Tibial nerve (tissue), 4 donors: Measurements from ENCODE around the gene ACOXL. TPM values are rescaled to one million over a fixed set of nuclear protein-coding genes. Genes with fewer than 3 reads are reported as not detected.
A peak's percentile ranks its signal among the peaks of the same experiment; 100 is the strongest.

ENCODE experiments used
- DNase-seq, 2 donors: peaks; one replicate each; pipeline ENCODE4 v3.0.0-alpha.2; 2019; ENCODE audit warnings: low spot score in 2 of 2
- H3K27ac ChIP-seq, 4 donors: fragments of 200-600 bp; sonication (generic) in 3 of 4; one replicate each; pipeline ENCODE4 v1.5.1; 2017 to 2019; ENCODE audit warnings: mild to moderate bottlenecking in 1 of 4
- H3K27me3 ChIP-seq, 2 donors: fragments of 200-600 bp; sonication (generic) in 1 of 2; one replicate each; pipeline versions ENCODE4 v1.5.1 to v1.6.0; 2017 to 2019
- H3K36me3 ChIP-seq, 3 donors: fragments of 200-600 bp; sonication (generic); one replicate each; pipeline ENCODE4 v1.5.1; 2018 to 2019
- H3K4me1 ChIP-seq, 4 donors: fragments of 200-600 bp; sonication (generic) in 3 of 4; one replicate each; pipeline ENCODE4 v1.5.1; 2017 to 2019
- H3K4me3 ChIP-seq, 4 donors: fragments of 200-600 bp; sonication (generic) in 3 of 4; one replicate each; pipeline ENCODE4 v1.5.1; 2017 to 2019; ENCODE audit warnings: mild to moderate bottlenecking in 1 of 4, moderate library complexity in 1 of 4
- H3K9me3 ChIP-seq, 4 donors: fragments of 200-600 bp; sonication (generic) in 3 of 4; one replicate each; pipeline ENCODE4 v1.5.1; 2017 to 2019
- CTCF ChIP-seq, 5 experiments: fragments of 200-600 bp in 3 of 5; fragments of 450-650 bp in 2 of 5; sonication (generic) in 3 of 5; IDR thresholded peaks; one replicate each; pipeline ENCODE4 v1.5.1; 2016 to 2019; ENCODE audit warnings: antibody characterized with exemption in 5 of 5, mild to moderate bottlenecking in 3 of 5, moderate library complexity in 2 of 5
- EP300 ChIP-seq, 2 donors: sonication (generic); formaldehyde crosslinking; IDR thresholded peaks; one replicate each; pipeline ENCODE4 v1.6.1; 2017; ENCODE audit warnings: antibody characterized with exemption in 2 of 2, mild to moderate bottlenecking in 1 of 2
- POLR2A ChIP-seq, 2 donors: fragments of 450-650 bp; IDR thresholded peaks; one replicate each; pipeline ENCODE4 v1.6.1; 2017; ENCODE audit warnings: antibody characterized with exemption in 2 of 2, mild to moderate bottlenecking in 2 of 2, moderate library complexity in 2 of 2
- WGBS, 2 donors: methylation state at CpG; one replicate each; pipeline ENCODE4 v1.1.5; 2018; 5-methylcytosine and 5-hydroxymethylcytosine counted together
- total RNA-seq, 4 donors: library from RNA; depleted of rRNA; stranded (reverse); fragments of >200 nt; gene quantifications; one replicate each; pipeline ENCODE4 v1.1.0, GENCODE V29; 2016

ACOXL gene
- total RNA-seq, 4 donors from 2014 or later: 0.30 TPM; not detected in 3

GRCh38 chr2:111120253-111121027 is 388.1 kb downstream of the ACOXL start, which contains the start of gene BCL2L11:
TSS of gene BCL2L11 (plus strand) at chr2:111120914. CDS start at chr2:111123746, 2,832 bp downstream.
- H3K27me3 ChIP-seq: peaks cover 0 to 20% of the 10 kb centered on the region in 2 donors

GRCh38 chr2:111121028-111121827 is 388.9 kb downstream of the ACOXL start:
- peak overlapping the region; percentile 82 to 92 (median 85) for H3K4me3 ChIP-seq
- H3K36me3 ChIP-seq: peaks cover 0 to 12% (median 3%) of the 10 kb centered on the region in 3 donors
- WGBS, 2 donors: 0 to 1% methylated on average over 53 to 67 of the region's 80 CpGs
- H3K9me3 ChIP-seq: no peaks in the 10 kb centered on the region
- TF ChIP-seq EP300 (IDR thresholded peaks at IDR 0.05): no peak
- no peak for TF ChIP-seq CTCF (IDR thresholded peaks at IDR 0.05)
- TF ChIP-seq POLR2A (IDR thresholded peaks at IDR 0.05): no peak
- peak overlapping the region in 3 of 4 donors; percentile 57 to 89 (median 79) for H3K27ac ChIP-seq
- H3K4me1 ChIP-seq: peaks cover 0 to 63% (median 45%) of the 10 kb centered on the region in 4 donors
- H3K27me3 ChIP-seq: peaks cover 0 to 13% of the 10 kb centered on the region in 2 donors
- peak; percentile 14 to 16 for DNase-seq

More at GRCh38 chr2:111120253-111121027, 388.1 kb downstream of the ACOXL start, which contains the start of gene BCL2L11:
- Histone ChIP-seq H3K9me3 (no peaks in the 10 kb centered on the region), H3K36me3 (peaks cover 0 to 12% (median 3%) of the 10 kb centered on the region in 3 donors), H3K27ac (peak within 1 kb of the TSS in 3 of 4 donors; percentile 57 to 89 (median 79)), H3K4me1 (peaks cover 0 to 60% (median 45%) of the 10 kb centered on the region in 4 donors), H3K4me3 (peak within 1 kb of the TSS; percentile 82 to 92 (median 85))
- WGBS, 2 donors: 2% methylated on average over 38 to 68 of the region's 98 CpGs
- TF ChIP-seq EP300 (IDR thresholded peaks at IDR 0.05) (peak in 1 of 2 donors; percentile 72), CTCF (IDR thresholded peaks at IDR 0.05) (peak in 3 of 5 experiments; percentile 6 to 29 (median 16)), POLR2A (IDR thresholded peaks at IDR 0.05) (peak; percentile 59 to 88)
- DNase-seq: peak; percentile 81 to 82

GRCh38 chr2:111121828-111122630 is 389.7 kb downstream of the ACOXL start:
- H3K36me3 ChIP-seq: peaks cover 0 to 12% (median 3%) of the 10 kb centered on the region in 3 donors
- H3K9me3 ChIP-seq: no peaks in the 10 kb centered on the region
- 2% methylated on average over 22 to 40 of the region's 93 CpGs for WGBS, 2 donors
- peak overlapping the region in 3 of 4 donors; percentile 57 to 89 (median 79) for H3K27ac ChIP-seq
- H3K27me3 ChIP-seq: peaks cover 0 to 7% of the 10 kb centered on the region in 2 donors
- TF ChIP-seq POLR2A (IDR thresholded peaks at IDR 0.05) (peak; percentile 32 to 85), EP300 (IDR thresholded peaks at IDR 0.05) (peak in 1 of 2 donors; percentile 64), CTCF (IDR thresholded peaks at IDR 0.05) (peak in 1 of 5 experiments; percentile 12)
- DNase-seq: peak; percentile 69 to 79
- peak overlapping the region; percentile 82 to 92 (median 85) for H3K4me3 ChIP-seq
- peaks cover 0 to 67% (median 45%) of the 10 kb centered on the region in 4 donors for H3K4me1 ChIP-seq

- Histone ChIP-seq H3K9me3 (no peaks in the 10 kb centered on the region), H3K27me3 (peaks cover 0 to 7% of the 10 kb centered on the region in 2 donors), H3K4me1 (peaks cover 0 to 67% (median 39%) of the 10 kb centered on the region in 4 donors), H3K4me3 (peak overlapping the region; percentile 82 to 92 (median 87)), H3K36me3 (peaks cover 0 to 12% (median 3%) of the 10 kb centered on the region in 3 donors), H3K27ac (peak overlapping the region; percentile 55 to 89 (median 80))
- WGBS, 2 donors: 0 to 1% methylated on average over 19 to 30 of the region's 92 CpGs
- peak; percentile 61 to 71 for DNase-seq
- TF ChIP-seq POLR2A (IDR thresholded peaks at IDR 0.05) (peak in 1 of 2 donors; percentile 6), EP300 (IDR thresholded peaks at IDR 0.05) (peak in 1 of 2 donors; percentile 75), CTCF (IDR thresholded peaks at IDR 0.05) (no peak)
These were observed 390.5 kb downstream of the ACOXL start for GRCh38 chr2:111122631-111123421.
